Coronary artery (tissue), 2 donors: ENCODE results near the gene GRIK4.

Experiments
- DNase-seq: peaks from one replicate; pipeline ENCODE4 v3.0.0-alpha.2; 2017; ENCODE audit warnings: low spot score
- H3K27ac ChIP-seq, 2 donors: fragments of 200-600 bp; sonication (generic); one replicate each; pipeline ENCODE4 v1.5.1; 2016 to 2019
- H3K4me3 ChIP-seq: fragments of 200-600 bp; sonication (generic); 2 replicates; pipeline ENCODE4 v1.5.1; 2016; ENCODE audit warnings: mild to moderate bottlenecking, moderate library complexity
- CTCF ChIP-seq: fragments of 200-600 bp; sonication (generic); IDR thresholded peaks from one replicate; pipeline ENCODE4 v1.5.1; 2019; ENCODE audit warnings: antibody characterized with exemption

GRIK4 gene

GRCh38 chr11:120839846-120840402 lies 328.4 kb downstream of the GRIK4 start:
- Histone ChIP-seq H3K4me3 (no peak overlapping the region), H3K27ac (no peak overlapping the region)
- DNase-seq: no peak
- no peak for TF ChIP-seq CTCF

GRCh38 chr11:120840661-120841060 lies 329.1 kb downstream of the GRIK4 start:
- no peak for TF ChIP-seq CTCF
- Histone ChIP-seq H3K27ac (no peak overlapping the region), H3K4me3 (no peak overlapping the region)
- no peak for DNase-seq

- no peak overlapping the region for H3K27ac ChIP-seq
- DNase-seq: no peak
- TF ChIP-seq CTCF: no peak
- no peak overlapping the region for H3K4me3 ChIP-seq
Measured at GRCh38 chr11:120841074-120841473, 329.5 kb downstream of the GRIK4 start.

- Histone ChIP-seq H3K4me3 (no peak overlapping the region), H3K27ac (no peak overlapping the region)
- TF ChIP-seq CTCF: no peak
- DNase-seq: no peak
Measured at GRCh38 chr11:120842195-120842594, 330.6 kb downstream of the GRIK4 start.

- H3K27ac ChIP-seq: no peak overlapping the region
- H3K4me3 ChIP-seq: no peak overlapping the region
- no peak for DNase-seq
- TF ChIP-seq CTCF: no peak
Measured at GRCh38 chr11:120853435-120853834, 341.9 kb downstream of the GRIK4 start.

- TF ChIP-seq CTCF: no peak
- H3K4me3 ChIP-seq: no peak overlapping the region
- no peak overlapping the region for H3K27ac ChIP-seq
- no peak for DNase-seq
Measured at GRCh38 chr11:120854988-120855387, 343.4 kb downstream of the GRIK4 start.

- H3K4me3 ChIP-seq: no peak overlapping the region
- no peak overlapping the region for H3K27ac ChIP-seq
- DNase-seq: no peak
- TF ChIP-seq CTCF: no peak
Measured at GRCh38 chr11:120857508-120857907, 346.0 kb downstream of the GRIK4 start.
